ENCODE results near the gene FRMD4A. TPM values are rescaled to one million over a fixed set of nuclear protein-coding genes. Genes with fewer than 3 reads are reported as not detected.

FRMD4A gene
- total and polyA plus RNA-seq, 12 donors: 9.1 to 29.6 (median 14.6) TPM

- Histone ChIP-seq H3K36me3 (replicated peaks in 1 of 2) (no peaks in the 10 kb centered on the region), H3K27me3 (no peaks in the 10 kb centered on the region), H3K4me3 (peak overlapping the region in 1 of 4 donors; percentile 1), H3K9me3 (replicated peaks in 1 of 3) (no peaks in the 10 kb centered on the region), H3K4me1 (replicated peaks in 1 of 2) (no peaks in the 10 kb centered on the region), H3K27ac (peak overlapping the region in 2 of 5 donors; percentile 67 to 86)
- intact Hi-C loops (cut with DNase I): no loop called here
- 38 to 50% (median 44%) methylated on average over 17 of the region's 17 CpGs for WGBS, 4 donors
- DNase-seq: no peak
- no peak for TF ChIP-seq POLR2A (IDR thresholded peaks at IDR 0.05)
- TF ChIP-seq, protein P1, sequence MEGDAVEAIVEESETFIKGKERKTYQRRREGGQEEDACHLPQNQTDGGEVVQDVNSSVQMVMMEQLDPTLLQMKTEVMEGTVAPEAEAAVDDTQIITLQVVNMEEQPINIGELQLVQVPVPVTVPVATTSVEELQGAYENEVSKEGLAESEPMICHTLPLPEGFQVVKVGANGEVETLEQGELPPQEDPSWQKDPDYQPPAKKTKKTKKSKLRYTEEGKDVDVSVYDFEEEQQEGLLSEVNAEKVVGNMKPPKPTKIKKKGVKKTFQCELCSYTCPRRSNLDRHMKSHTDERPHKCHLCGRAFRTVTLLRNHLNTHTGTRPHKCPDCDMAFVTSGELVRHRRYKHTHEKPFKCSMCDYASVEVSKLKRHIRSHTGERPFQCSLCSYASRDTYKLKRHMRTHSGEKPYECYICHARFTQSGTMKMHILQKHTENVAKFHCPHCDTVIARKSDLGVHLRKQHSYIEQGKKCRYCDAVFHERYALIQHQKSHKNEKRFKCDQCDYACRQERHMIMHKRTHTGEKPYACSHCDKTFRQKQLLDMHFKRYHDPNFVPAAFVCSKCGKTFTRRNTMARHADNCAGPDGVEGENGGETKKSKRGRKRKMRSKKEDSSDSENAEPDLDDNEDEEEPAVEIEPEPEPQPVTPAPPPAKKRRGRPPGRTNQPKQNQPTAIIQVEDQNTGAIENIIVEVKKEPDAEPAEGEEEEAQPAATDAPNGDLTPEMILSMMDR (IDR thresholded peaks at IDR 0.05): no peak
These were observed 307.6 kb downstream of the FRMD4A start for GRCh38 chr10:14022954-14023672.

DNA sequence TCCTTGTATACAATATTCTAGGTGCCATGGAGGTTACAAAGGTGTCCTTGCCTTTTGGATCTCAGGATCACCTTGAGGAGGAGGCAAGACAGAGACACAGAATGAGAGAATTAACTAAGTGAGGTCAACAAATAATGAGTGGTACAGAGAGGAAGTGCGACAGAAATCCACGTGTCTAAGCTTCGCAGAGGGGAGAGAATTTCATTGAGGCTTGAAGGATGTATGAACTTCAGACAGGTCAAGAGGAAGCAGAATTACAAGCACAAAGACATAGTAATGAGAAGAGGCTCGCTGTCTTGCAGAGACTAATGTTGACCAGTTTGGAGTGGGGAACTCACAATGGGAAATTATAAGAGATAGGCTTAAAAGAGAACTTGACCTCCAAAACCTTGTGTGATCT lies 308.7 kb downstream of the FRMD4A start:
- H3K36me3 ChIP-seq (replicated peaks in 1 of 2): no peaks in the 10 kb centered on the region
- 59 to 81% (median 70%) methylated on average over 4 of the region's 4 CpGs for WGBS, 4 donors
- intact Hi-C loops (cut with DNase I): no loop called here
- H3K4me3 ChIP-seq: no peak overlapping the region
- DNase-seq: no peak
- H3K27me3 ChIP-seq: no peaks in the 10 kb centered on the region
- H3K4me1 ChIP-seq (replicated peaks in 1 of 2): no peaks in the 10 kb centered on the region
- no peak overlapping the region for H3K27ac ChIP-seq
- H3K9me3 ChIP-seq (replicated peaks in 1 of 3): no peaks in the 10 kb centered on the region
- TF ChIP-seq POLR2A (IDR thresholded peaks at IDR 0.05): no peak
- TF ChIP-seq, protein P1 (IDR thresholded peaks at IDR 0.05): no peak

DNA sequence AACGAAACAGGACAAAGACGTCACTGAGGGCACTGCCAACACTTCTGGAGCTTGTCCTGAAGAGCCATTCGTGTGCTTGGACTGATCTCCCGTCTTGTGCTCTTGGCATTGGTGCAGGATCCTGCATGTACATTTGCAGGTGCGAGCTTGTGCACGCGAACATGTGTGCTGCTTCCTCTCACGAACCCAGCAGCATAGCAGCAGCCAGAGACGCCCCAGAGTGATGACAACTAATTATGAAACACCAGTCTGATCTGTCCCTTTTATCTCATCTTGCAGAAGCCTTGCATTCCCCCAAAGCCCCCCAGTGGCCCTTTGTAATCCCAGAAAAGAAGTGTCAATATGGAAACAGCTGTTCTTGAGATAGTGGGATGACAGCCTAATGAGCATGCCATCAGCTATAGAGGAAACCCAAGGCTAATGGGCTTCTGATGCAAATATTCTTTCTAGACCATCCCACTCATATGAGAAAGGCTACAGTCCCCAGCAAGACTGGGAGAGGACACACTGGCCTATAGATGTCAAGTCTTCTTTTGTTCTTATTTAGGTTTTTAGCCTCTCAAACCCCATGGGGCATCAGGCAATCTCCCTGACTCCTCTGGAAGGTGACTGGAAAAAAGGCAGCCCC lies 310.6 kb downstream of the FRMD4A start:
- Histone ChIP-seq H3K27me3 (no peaks in the 10 kb centered on the region), H3K36me3 (replicated peaks in 1 of 2) (no peaks in the 10 kb centered on the region), H3K4me1 (replicated peaks in 1 of 2) (peaks cover 0 to 5% of the 10 kb centered on the region in 2 donors), H3K9me3 (replicated peaks in 1 of 3) (no peaks in the 10 kb centered on the region), H3K27ac (no peak overlapping the region), H3K4me3 (no peak overlapping the region)
- TF ChIP-seq POLR2A (IDR thresholded peaks at IDR 0.05): no peak
- TF ChIP-seq, protein P1 (IDR thresholded peaks at IDR 0.05): no peak
- no peak for DNase-seq
- intact Hi-C loops (cut with DNase I): no loop called here
- WGBS, 4 donors: 61 to 83% (median 71%) methylated on average over 5 to 9 of the region's 9 CpGs

GRCh38 chr10:14017467-14017866 lies 313.3 kb downstream of the FRMD4A start:
- WGBS, 4 donors: 36 to 58% (median 45%) methylated on average over 3 of the region's 3 CpGs
- no peak for TF ChIP-seq POLR2A (IDR thresholded peaks at IDR 0.05)
- TF ChIP-seq, protein P1 (IDR thresholded peaks at IDR 0.05): no peak

More at GRCh38 chr10:14017467-14017866, 313.3 kb downstream of the FRMD4A start:
- H3K9me3 ChIP-seq (replicated peaks in 1 of 3): no peaks in the 10 kb centered on the region
- H3K4me3 ChIP-seq: no peak overlapping the region
- peaks cover 0 to 5% of the 10 kb centered on the region in 2 donors for H3K4me1 ChIP-seq (replicated peaks in 1 of 2)
- intact Hi-C loops (cut with DNase I): no loop called here
- no peaks in the 10 kb centered on the region for H3K27me3 ChIP-seq
- no peaks in the 10 kb centered on the region for H3K36me3 ChIP-seq (replicated peaks in 1 of 2)
- DNase-seq: no peak
- no peak overlapping the region for H3K27ac ChIP-seq
